GM19468 (cell line): Measurements from ENCODE around the gene CKAP5.
"Not testable (repeated sequence)": the region's sequence is repeated elsewhere in the genome, so short reads cannot be mapped to it uniquely, and the experiment has no call there.

Source experiments
- ATAC-seq: cut with Tn5 transposase; IDR thresholded peaks from one replicate; pipeline ENCODE4 v1.9.1; 2021; ENCODE audit warnings: mild to moderate bottlenecking, moderate library complexity, moderate number of reproducible peaks; ENCODE audit not compliant: unreplicated experiment; ENCODE audit errors: extremely low read depth

The CKAP5 gene

DNA sequence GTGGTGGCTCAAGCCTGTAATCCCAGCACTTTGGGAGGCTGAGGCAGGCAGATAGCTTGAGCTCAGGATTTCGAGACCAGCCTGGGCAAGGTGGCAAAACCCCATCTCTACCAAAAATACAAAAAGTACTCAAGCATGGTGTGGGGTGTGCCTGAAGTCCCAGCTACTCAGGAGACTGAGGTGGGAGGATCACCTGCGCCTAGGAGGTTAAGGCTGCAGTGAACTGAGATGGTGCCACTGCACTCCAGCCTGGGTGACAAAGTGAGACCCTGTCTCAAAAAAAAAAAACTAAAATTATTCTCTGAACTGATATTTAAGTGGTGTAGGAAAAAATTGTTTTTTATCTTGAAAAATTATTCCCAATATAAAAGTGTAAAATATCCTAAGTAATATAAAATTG is 46.4 kb downstream of the CKAP5 start:
- not testable (repeated sequence) for ATAC-seq

GRCh38 chr11:46778416-46778815 is 67.7 kb downstream of the CKAP5 start:
- ATAC-seq, result no peak

- no peak for ATAC-seq
Observed at GRCh38 chr11:46776878-46777277, 69.2 kb downstream of the CKAP5 start.

- no peak for ATAC-seq
Observed at GRCh38 chr11:46769636-46770221, 76.4 kb downstream of the CKAP5 start.

DNA sequence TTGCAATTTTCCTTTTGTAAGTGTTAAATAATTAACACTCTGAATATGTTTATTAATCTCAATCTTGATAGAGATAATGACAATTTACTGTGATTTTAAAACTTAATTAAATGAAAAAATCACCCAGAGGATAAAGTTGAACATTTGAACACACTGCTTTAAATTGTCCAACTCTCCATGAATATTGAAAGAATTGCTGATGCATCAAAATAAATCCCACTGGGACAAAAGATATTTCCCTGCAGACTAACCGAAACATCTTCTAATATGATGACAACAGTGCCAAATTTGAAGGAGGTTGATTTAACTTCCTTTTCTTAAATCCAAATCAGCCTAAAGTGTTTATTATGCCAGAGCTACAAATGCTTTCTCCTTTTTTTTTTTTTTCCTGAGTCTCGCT is 79.4 kb downstream of the CKAP5 start:
- ATAC-seq, result no peak

GRCh38 chr11:46762248-46762647 is 83.8 kb downstream of the CKAP5 start:
- ATAC-seq, result no peak

DNA sequence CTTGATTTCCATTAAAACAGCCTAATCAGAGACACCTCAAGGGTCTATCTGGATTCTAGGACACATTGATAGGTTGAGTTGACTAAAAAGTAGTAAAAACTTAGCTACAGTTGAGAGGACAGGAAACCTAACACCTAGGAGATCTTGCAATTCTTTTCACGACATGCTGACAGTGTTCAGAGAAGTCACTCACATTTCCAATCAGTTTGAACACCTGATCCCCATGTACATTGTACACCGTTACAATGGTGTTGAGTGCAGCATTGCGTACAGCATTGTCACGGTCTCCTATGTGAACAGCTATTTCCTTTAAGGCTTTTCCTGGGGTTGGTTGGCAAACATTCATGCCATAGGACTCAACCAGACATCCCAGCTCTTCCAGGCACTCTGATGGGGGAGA is 84.3 kb downstream of the CKAP5 start:
- ATAC-seq, result no peak

GRCh38 chr11:46760429-46761128 is 85.5 kb downstream of the CKAP5 start:
- ATAC-seq, result no peak

DNA sequence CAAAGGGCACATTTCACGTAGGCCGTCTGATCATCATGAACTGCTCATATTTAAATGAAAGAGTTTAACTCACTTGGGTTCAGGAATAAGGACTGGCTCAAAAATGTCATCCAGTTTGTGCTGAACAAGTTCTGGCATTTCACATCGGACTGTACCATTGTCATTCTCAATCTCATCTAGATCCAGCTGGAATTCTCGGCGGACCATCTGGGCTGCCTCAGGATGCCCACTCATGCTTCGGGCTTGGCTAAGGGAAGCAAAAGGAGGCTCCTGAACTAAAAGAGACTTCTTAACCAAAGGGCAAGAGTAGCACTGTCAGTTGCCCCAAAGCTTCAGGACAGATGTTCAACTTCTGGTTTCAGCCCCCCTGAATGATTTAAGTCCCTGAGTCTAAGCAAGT is 86.9 kb downstream of the CKAP5 start:
- no peak for ATAC-seq

- ATAC-seq, result no peak
Observed at GRCh38 chr11:46755962-46756361, 90.1 kb downstream of the CKAP5 start.

- no peak for ATAC-seq
Observed at GRCh38 chr11:46747150-46747549, 98.9 kb downstream of the CKAP5 start.

GRCh38 chr11:46745995-46746394 is 100.1 kb downstream of the CKAP5 start:
- no peak for ATAC-seq

- no peak for ATAC-seq
Observed at GRCh38 chr11:46745328-46745727, 100.8 kb downstream of the CKAP5 start.

DNA sequence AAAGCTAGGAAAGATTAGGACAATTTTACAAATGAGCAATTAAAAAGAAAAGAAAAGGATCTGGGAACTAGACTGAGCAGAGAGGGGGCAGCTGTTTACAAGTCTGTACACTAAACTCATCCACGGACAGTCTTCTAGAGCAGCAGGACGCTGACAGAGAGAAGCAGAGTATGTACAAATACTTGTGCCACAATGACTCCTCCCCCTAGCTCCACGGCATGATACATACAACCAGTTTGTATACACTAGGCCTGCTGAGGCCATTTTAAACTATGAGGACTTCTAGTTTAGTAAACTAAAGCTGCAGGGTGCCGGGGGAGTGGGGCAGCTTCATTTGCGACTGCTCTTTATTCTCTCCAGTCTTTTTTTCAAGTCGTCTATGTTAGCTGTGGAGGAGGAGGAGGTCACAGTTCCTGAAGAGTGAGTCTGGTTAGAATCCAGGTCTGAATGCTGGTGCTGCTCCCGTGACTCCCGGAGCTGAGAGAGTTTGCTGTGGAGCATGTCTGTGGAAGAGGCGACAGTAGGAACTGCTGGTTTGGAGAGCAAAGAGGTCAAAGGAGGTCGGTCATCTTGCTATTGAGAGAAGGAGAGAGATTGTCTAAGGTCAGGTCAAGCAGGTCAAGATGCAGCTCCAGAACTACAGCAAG is 102.3 kb downstream of the CKAP5 start:
- no peak for ATAC-seq

- no peak for ATAC-seq
Observed at GRCh38 chr11:46743043-46743442, 103.0 kb downstream of the CKAP5 start.

DNA sequence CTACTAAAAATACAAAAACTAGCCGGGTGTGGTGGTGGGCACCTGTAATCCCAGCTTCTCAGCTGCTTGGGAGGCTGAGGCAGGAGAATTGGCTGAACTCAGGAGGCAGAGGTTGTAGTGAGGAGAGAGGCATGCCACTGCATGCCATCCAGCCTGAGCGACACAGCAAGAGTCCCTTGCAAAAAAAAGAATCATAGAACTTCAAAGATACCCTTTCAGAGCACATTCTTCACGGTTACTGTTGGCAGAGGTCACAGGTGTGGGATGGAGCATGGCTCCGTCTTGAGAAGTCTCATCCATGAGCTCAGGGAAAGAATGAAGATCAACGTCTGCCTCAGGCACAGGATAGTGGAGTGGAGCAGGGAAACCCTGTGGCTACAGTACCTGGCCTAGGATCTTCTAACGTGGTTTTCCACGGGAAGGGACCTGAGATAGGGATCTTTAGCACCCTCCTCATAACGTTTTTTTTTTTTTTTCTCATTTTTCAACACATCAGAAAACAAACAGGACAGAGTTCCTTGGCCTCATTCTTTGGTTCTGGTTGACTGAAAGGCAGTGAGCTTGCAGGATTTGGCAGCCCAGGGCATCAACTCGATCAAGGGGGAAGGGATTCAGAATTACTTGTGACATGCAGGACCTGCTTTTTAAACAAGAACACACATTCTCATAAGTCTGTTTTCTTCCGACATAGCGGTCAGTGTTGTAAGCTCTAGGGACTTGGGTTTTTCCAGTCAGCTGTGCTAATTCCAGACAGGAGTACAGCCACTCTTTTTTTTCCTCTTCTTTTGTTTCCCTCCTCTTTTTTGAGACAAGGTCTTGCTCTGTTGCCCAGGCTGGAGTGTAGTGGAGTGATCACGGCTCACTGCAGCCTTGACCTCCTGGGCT is 104.2 kb downstream of the CKAP5 start:
- ATAC-seq, result no peak

GRCh38 chr11:46738887-46739286 is 107.2 kb downstream of the CKAP5 start:
- no peak for ATAC-seq

DNA sequence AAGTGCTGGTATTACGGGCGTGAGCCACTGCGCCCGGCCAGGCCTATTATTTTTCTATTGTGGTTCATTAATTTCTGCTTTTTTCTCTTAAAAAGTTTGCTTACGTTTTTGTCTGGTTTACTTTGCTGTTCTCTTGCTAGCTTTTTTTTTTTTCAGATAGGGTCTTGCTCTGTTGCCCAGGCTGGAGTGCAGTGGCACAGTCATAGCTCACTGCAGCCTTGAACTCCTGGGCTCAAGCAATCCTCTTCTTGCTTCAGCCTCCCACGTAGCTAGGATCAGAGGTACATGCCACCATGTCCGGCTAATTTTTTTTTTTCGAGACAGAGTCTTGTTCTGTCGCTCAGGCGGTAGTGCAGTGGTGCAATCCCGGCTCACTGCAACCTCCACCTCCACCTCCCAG is 108.4 kb downstream of the CKAP5 start:
- no peak for ATAC-seq

- no peak for ATAC-seq
Observed at GRCh38 chr11:46736615-46737014, 109.5 kb downstream of the CKAP5 start.

DNA sequence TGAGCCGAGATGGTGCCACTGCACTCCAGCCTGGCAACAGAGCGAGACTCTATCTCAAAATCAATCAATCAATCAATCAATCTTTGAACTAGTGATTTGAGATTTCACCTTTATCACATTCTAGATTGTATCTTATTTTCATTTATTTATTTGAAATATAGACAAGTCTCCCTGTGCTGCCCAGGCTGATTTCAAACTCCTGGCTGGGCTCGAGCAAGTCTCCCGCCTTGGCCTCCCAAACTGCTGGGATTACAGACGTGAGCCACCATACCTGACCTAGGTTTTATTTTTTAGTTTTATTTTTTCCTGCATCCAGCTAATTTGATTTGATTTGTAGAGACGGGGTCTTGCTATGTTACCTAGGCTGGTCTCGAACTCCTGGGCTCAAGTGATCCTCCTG is 109.9 kb downstream of the CKAP5 start:
- no peak for ATAC-seq

- no peak for ATAC-seq
Observed at GRCh38 chr11:46733234-46733633, 112.8 kb downstream of the CKAP5 start.
